Adipocyte (in vitro differentiated cells): ENCODE data around the gene STON1.

Experiments
- DNase-seq: peaks from one replicate; pipeline ENCODE4 v3.0.0-alpha.2; 2015; ENCODE audit warnings: low read depth
- H3K27me3 ChIP-seq: replicated peaks from 2 replicates; pipeline ENCODE4 v1.7.0; 2013; ENCODE audit warnings: mild to moderate bottlenecking, low read length, moderate library complexity; ENCODE audit not compliant: control insufficient read depth, insufficient read depth
- H3K36me3 ChIP-seq: 2 replicates; pipeline ENCODE4 v1.7.0; 2013; ENCODE audit warnings: low read length, mild to moderate bottlenecking, moderate library complexity; ENCODE audit not compliant: control insufficient read depth, insufficient read depth, severe bottlenecking
- H3K4me1 ChIP-seq: 2 replicates; pipeline ENCODE4 v1.7.0; 2013; ENCODE audit warnings: mild to moderate bottlenecking, low read length, moderate library complexity; ENCODE audit not compliant: control insufficient read depth, insufficient read depth
- H3K4me3 ChIP-seq: 2 replicates; pipeline ENCODE4 v1.7.0; 2013; ENCODE audit warnings: mild to moderate bottlenecking, low read length, moderate library complexity
- H3K9ac ChIP-seq: 2 replicates; pipeline ENCODE4 v1.7.0; 2013; ENCODE audit warnings: mild to moderate bottlenecking, low read length, moderate library complexity
- H3K9me3 ChIP-seq: 2 replicates; pipeline ENCODE4 v1.7.0; 2013; ENCODE audit warnings: mild to moderate bottlenecking, low read length, moderate library complexity; ENCODE audit not compliant: control insufficient read depth

The STON1 gene

GRCh38 chr2:48529676-48530032, 300 bp upstream of the STON1 start:
- H3K27me3 ChIP-seq: no peaks in the 10 kb centered on the region
- peak overlapping the region; percentile 70 for H3K9ac ChIP-seq
- H3K36me3 ChIP-seq: no peaks in the 10 kb centered on the region
- no peak for DNase-seq
- peak overlapping the region; percentile 78 for H3K4me3 ChIP-seq
- H3K9me3 ChIP-seq: no peaks in the 10 kb centered on the region
- peaks cover 20% of the 10 kb centered on the region for H3K4me1 ChIP-seq

- peak; percentile 91 for DNase-seq
- Histone ChIP-seq H3K9me3 (no peaks in the 10 kb centered on the region), H3K27me3 (no peaks in the 10 kb centered on the region), H3K9ac (peak overlapping the region; percentile 95), H3K4me3 (peak overlapping the region; percentile 87), H3K4me1 (peaks cover 10% of the 10 kb centered on the region), H3K36me3 (no peaks in the 10 kb centered on the region)
Observed at GRCh38 chr2:48531141-48531648, 1.2 kb downstream of the STON1 start.

GRCh38 chr2:48532174-48532573, 2.2 kb downstream of the STON1 start:
- H3K4me1 ChIP-seq: peaks cover 10% of the 10 kb centered on the region
- no peaks in the 10 kb centered on the region for H3K27me3 ChIP-seq
- H3K9ac ChIP-seq: no peak overlapping the region
- DNase-seq: no peak
- H3K36me3 ChIP-seq: no peaks in the 10 kb centered on the region
- no peak overlapping the region for H3K4me3 ChIP-seq
- H3K9me3 ChIP-seq: no peaks in the 10 kb centered on the region

GRCh38 chr2:48532824-48533223, 2.9 kb downstream of the STON1 start:
- peak; percentile 17 for DNase-seq
- H3K4me1 ChIP-seq: peaks cover 10% of the 10 kb centered on the region
- H3K4me3 ChIP-seq: no peak overlapping the region
- no peaks in the 10 kb centered on the region for H3K9me3 ChIP-seq
- no peaks in the 10 kb centered on the region for H3K36me3 ChIP-seq
- H3K27me3 ChIP-seq: no peaks in the 10 kb centered on the region
- H3K9ac ChIP-seq: no peak overlapping the region

- Histone ChIP-seq H3K9ac (no peak overlapping the region), H3K27me3 (no peaks in the 10 kb centered on the region), H3K4me1 (peaks cover 10% of the 10 kb centered on the region), H3K36me3 (no peaks in the 10 kb centered on the region), H3K9me3 (no peaks in the 10 kb centered on the region), H3K4me3 (no peak overlapping the region)
- DNase-seq: no peak
Observed at GRCh38 chr2:48534781-48535180, 4.8 kb downstream of the STON1 start.

- DNase-seq: no peak
- no peaks in the 10 kb centered on the region for H3K27me3 ChIP-seq
Observed at GRCh38 chr2:48540237-48540935, 10.4 kb downstream of the STON1 start.

GRCh38 chr2:48541666-48542389, 11.9 kb downstream of the STON1 start:
- H3K4me3 ChIP-seq: no peak overlapping the region
- H3K27me3 ChIP-seq: no peaks in the 10 kb centered on the region
- peaks cover 8% of the 10 kb centered on the region for H3K4me1 ChIP-seq
- DNase-seq: no peak
- no peaks in the 10 kb centered on the region for H3K36me3 ChIP-seq
- no peaks in the 10 kb centered on the region for H3K9me3 ChIP-seq
- H3K9ac ChIP-seq: no peak overlapping the region

More at GRCh38 chr2:48540237-48540935, 10.4 kb downstream of the STON1 start:
- no peak overlapping the region for H3K4me3 ChIP-seq
- H3K9me3 ChIP-seq: no peaks in the 10 kb centered on the region
- no peaks in the 10 kb centered on the region for H3K36me3 ChIP-seq
- peaks cover 8% of the 10 kb centered on the region for H3K4me1 ChIP-seq
- H3K9ac ChIP-seq: no peak overlapping the region

- Histone ChIP-seq H3K27me3 (no peaks in the 10 kb centered on the region), H3K9ac (no peak overlapping the region), H3K4me1 (peaks cover 10% of the 10 kb centered on the region), H3K36me3 (no peaks in the 10 kb centered on the region), H3K9me3 (no peaks in the 10 kb centered on the region), H3K4me3 (no peak overlapping the region)
- DNase-seq: peak; percentile 26
Observed at GRCh38 chr2:48543895-48544294, 13.9 kb downstream of the STON1 start.

- no peak for DNase-seq
- no peak overlapping the region for H3K9ac ChIP-seq
Observed at GRCh38 chr2:48545244-48545643, 15.3 kb downstream of the STON1 start.

GRCh38 chr2:48548840-48549239, 18.9 kb downstream of the STON1 start:
- no peak for DNase-seq

More at GRCh38 chr2:48545244-48545643, 15.3 kb downstream of the STON1 start:
- Histone ChIP-seq H3K4me1 (peaks cover 11% of the 10 kb centered on the region), H3K27me3 (no peaks in the 10 kb centered on the region), H3K9me3 (no peaks in the 10 kb centered on the region), H3K36me3 (no peaks in the 10 kb centered on the region), H3K4me3 (no peak overlapping the region)

GRCh38 chr2:48549972-48550371, 20.0 kb downstream of the STON1 start:
- H3K27me3 ChIP-seq: no peaks in the 10 kb centered on the region
- no peaks in the 10 kb centered on the region for H3K36me3 ChIP-seq
- DNase-seq: no peak
- H3K4me3 ChIP-seq: no peak overlapping the region
- no peak overlapping the region for H3K9ac ChIP-seq
- H3K9me3 ChIP-seq: no peaks in the 10 kb centered on the region
- H3K4me1 ChIP-seq: peaks cover 3% of the 10 kb centered on the region

More at GRCh38 chr2:48548840-48549239, 18.9 kb downstream of the STON1 start:
- H3K27me3 ChIP-seq: no peaks in the 10 kb centered on the region
- no peaks in the 10 kb centered on the region for H3K9me3 ChIP-seq
- no peak overlapping the region for H3K9ac ChIP-seq
- no peaks in the 10 kb centered on the region for H3K36me3 ChIP-seq
- H3K4me1 ChIP-seq: peaks cover 8% of the 10 kb centered on the region
- H3K4me3 ChIP-seq: no peak overlapping the region
